ENCODE data around the gene LTF. TPM values are rescaled to one million over a fixed set of nuclear protein-coding genes. Genes with fewer than 3 reads are reported as not detected.
"Not testable (repeated sequence)": the region's sequence is repeated elsewhere in the genome, so short reads cannot be mapped to it uniquely, and the experiment has no call there.

LTF gene
- total RNA-seq, 1 donor from 2014 or later = 3.7 TPM

DNA sequence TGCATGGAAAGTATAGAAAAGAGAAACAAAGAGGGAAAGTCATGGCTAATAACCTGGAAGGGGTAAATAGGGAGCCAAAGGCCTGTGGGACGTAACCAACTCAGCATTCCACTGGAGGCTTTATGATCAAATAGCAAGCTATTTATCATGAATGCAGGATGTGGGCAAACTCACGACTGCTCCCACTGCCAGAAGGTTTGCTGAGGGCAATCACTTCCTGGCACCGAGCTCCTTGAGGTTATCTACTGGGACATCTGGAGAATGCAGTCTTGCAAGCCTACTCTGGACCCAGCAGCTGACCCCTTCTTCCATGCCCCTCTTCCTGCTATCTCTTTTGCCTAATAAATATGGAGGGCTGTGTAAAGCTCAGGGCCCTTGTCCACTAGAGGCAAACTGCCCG is 38.2 kb downstream of the LTF start:
- DNase-seq; intact Hi-C loops (cut with micrococcal nuclease); ATAC-seq: not testable (repeated sequence)

DNA sequence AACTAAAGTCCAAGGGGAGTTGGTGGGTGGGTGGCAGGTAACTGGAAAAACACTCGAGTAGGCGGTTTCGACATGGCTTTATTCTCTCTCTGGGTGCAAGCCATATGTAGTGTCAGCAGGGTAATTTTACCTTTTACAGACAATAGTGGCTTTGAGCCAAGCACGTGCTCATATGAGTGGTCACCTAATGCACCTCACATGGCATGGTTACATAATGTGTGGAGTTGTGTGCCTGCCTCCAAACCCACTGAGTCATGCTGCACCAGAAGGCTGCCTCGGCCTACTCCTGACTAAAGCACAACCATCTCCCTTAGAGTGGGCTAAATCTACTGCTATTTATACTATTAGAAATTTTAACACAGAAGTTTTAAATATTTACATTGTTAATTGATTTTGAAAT is 41.1 kb downstream of the LTF start:
- intact Hi-C loops (cut with micrococcal nuclease) = no loop called here
- ATAC-seq = no peak
- no peak for DNase-seq

DNA sequence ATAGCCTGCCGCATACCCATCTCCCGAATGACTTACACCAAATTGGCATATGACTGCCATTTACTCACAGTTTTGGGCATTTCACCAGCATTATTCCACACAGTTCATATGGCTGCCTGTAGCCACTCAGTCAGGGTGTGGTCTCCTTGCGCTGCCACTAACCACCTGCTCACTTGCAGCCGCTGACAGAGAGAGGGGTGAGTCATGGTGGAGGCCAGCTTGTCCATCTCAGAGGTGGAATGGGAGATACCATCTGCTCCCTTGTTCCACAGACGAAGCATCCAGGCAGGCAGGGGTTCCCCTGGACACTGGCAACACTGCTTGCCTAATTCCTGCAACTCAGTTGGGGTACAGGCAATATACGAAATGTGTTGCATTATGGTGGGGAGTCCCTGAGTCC is 42.1 kb downstream of the LTF start:
- no peak for ATAC-seq
- no peak for DNase-seq
- intact Hi-C loops (cut with micrococcal nuclease) = no loop called here

GRCh38 chr3:46420931-46421330 is 43.8 kb downstream of the LTF start:
- intact Hi-C loops (cut with micrococcal nuclease) = no loop called here
- ATAC-seq = no peak
- no peak for DNase-seq

DNA sequence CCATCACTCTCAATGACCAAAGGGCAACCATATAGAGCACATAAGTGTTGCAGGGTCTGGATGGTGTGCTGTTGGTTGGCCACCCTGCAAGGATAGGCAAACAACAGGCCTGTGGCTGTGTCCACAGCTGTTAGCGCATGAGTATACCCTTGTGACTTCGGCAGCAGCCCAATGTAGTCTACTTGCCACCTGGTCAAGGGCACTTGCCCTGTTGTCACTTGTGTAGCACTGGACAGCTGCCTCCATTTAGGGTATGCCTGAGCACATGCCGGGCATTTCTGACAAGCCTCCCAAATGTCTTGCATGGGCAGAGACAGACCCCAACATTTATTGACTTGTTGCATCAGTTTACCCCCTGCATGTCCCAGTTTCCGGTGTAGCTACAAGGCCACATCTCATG is 44.9 kb downstream of the LTF start:
- ATAC-seq (no peak), DNase-seq (no peak)
- intact Hi-C loops (cut with micrococcal nuclease) = no loop called here

GRCh38 chr3:46417841-46418611 is 46.7 kb downstream of the LTF start:
- ATAC-seq = no peak

GRCh38 chr3:46416811-46417510 is 47.7 kb downstream of the LTF start:
- ATAC-seq = peak; percentile 74
- intact Hi-C loops (cut with micrococcal nuclease) = no loop called here

More at GRCh38 chr3:46417841-46418611, 46.7 kb downstream of the LTF start:
- intact Hi-C loops (cut with micrococcal nuclease) = no loop called here
- no peak for DNase-seq

DNA sequence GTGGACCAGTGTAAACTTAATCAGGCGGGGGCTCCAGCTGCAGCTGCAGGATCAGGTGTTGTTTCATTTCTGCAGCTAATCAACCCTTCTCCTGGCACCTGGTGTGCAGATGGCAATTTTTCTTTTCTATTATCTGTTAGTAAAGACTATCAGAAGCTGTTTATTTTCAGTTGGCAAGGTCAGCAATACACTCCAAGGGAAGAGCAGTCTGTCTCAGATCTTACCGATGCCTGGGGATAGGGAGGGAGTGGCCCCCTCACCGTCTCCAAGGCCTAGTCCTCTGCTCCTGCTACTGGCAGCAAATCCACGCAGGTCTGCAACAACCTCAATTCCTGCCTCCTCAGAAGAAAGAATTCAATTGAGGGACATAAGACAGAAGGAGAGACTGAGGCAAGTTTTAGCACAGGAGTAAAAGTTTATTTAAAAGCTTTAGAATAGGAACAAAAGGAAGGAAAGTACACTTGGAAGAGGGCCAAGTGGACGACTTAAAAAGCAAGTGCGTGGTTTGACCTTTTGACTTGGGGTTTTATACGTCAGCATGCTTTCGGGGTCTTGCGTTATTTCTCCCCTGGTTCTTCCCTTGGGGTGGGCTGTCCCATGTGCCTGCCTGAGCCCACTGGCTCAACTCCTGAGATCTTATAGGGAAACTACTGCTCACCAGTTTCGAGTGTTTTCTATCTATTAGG is 48.4 kb downstream of the LTF start:
- no peak for ATAC-seq

More at GRCh38 chr3:46416811-46417510, 47.7 kb downstream of the LTF start:
- no peak for DNase-seq

DNA sequence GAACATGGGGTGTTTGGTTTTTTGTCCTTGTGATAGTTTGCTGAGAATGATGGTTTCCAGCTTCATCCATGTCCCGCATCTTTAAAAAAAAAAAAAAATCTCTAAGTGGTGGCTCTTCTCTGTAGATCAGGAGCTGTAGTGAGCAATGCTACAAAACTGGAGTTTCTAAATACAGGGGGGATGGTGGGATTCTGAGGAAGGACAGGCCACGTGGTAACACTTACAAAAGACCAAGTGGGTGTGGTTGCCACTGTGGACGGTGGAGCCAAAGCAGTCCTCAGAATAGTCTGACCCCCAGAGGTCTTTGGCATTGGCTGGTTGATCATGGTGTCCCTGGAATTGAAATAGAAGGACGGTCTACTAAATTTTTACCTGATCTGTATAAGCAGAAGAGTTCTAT is 50.0 kb downstream of the LTF start:
- intact Hi-C loops (cut with micrococcal nuclease) = no loop called here
- ATAC-seq = no peak
- DNase-seq = no peak

More for the DNA sequence above, 48.4 kb downstream of the LTF start:
- no peak for DNase-seq
- intact Hi-C loops (cut with micrococcal nuclease) = no loop called here

GRCh38 chr3:46413951-46414350 is 50.8 kb downstream of the LTF start:
- ATAC-seq = no peak
- DNase-seq = no peak
- intact Hi-C loops (cut with micrococcal nuclease) = no loop called here

GRCh38 chr3:46412786-46413298 is 51.9 kb downstream of the LTF start:
- ATAC-seq = peak; percentile 40
- intact Hi-C loops (cut with micrococcal nuclease) = no loop called here
- DNase-seq = no peak

DNA sequence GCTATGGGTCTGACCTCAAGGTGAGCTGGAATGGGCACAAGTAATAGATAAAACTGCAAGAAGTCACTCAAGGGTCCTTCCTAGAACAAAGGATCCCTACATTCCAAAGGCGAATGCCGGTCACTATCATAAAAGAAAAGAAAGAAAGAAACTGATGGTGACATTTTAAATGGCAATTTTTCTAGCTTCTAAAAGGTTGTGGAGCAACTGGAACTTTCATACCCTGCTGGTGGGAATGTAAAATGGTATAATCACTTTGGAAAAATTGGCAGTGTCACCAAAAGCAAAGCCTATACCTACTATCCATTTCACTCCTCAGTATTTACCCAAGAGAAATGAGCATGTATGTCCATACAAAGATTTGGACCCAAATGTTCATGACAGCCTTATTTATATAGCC is 53.4 kb downstream of the LTF start:
- DNase-seq (no peak), ATAC-seq (no peak)
- intact Hi-C loops (cut with micrococcal nuclease) = no loop called here

DNA sequence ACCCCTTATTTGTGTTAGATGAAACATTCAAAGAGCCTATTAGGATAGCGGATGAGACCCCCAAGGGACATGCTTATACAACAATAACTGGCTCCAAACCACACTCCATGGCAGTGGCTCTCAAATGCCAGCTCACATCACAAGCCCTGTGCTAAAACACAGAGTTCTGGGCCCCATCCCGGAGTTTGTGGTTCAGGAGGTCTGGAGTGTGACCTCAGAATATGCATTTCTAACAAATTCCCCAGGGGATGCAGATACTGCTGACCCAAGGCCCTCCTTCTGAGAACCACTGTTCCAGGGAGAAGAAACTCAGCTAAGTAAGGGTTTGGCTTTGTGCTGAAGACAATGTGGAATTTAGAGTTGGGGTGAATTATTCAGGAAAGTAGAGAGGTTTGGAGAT is 54.0 kb downstream of the LTF start:
- intact Hi-C loops (cut with micrococcal nuclease) = no loop called here
- ATAC-seq = no peak
- DNase-seq = no peak

DNA sequence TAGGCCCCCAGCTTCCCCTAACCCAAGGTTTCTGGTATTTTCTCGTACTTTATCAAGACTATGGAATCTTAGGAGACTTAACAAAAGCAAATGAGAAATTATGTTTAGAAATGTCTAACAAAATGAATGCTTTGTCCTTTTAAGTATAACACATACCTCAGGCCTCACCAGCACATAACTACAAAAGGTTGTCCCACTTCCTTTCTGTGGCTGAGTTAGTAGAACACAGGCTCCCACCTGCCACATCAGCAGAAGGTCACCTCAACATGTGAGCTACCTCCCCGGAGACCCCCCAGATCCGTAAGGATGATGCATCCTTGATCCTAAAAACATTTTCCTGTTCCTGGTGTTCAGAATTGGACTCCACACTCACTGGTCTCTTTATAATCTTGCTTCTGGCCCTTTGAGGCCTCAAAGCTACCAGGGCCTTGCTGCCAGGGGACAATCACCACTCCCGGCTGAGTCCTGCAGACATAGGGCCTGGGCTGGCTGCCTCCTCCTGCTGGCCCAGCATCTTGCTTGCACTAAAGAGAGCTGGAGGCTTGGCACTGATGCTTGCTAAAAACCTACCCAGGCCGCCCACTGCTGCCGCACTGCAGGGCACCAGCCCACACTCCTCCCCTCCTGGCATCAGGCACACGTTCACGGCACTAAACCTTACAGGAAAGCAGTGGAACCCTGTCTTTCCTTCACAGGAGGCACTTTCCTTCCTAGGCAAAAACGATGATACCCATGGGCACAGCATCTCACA is 54.8 kb downstream of the LTF start:
- peak; percentile 61 for DNase-seq
- intact Hi-C loops (cut with micrococcal nuclease) = no loop called here
- ATAC-seq = peak; percentile 35

DNA sequence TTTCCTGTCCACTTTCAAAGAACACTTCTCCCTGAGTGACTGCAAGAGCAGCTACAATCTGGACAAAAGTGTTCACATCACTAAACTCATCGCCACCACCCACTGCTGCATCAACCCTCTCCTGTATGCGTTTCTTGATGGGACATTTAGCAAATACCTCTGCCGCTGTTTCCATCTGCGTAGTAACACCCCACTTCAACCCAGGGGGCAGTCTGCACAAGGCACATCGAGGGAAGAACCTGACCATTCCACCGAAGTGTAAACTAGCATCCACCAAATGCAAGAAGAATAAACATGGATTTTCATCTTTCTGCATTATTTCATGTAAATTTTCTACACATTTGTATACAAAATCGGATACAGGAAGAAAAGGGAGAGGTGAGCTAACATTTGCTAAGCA is 55.9 kb downstream of the LTF start:
- intact Hi-C loops (cut with micrococcal nuclease) = no loop called here
- no peak for ATAC-seq

DNA sequence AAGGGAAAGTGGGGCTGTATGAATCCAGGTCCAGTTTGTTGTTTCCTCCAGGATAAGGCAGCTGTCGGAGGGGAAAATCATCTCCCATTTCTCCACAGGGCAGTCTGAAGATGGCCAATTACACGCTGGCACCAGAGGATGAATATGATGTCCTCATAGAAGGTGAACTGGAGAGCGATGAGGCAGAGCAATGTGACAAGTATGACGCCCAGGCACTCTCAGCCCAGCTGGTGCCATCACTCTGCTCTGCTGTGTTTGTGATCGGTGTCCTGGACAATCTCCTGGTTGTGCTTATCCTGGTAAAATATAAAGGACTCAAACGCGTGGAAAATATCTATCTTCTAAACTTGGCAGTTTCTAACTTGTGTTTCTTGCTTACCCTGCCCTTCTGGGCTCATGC is 56.7 kb downstream of the LTF start:
- intact Hi-C loops (cut with micrococcal nuclease) = no loop called here
- peak; percentile 76 for ATAC-seq
- no peak for DNase-seq

More for the DNA sequence above, 55.9 kb downstream of the LTF start:
- DNase-seq = no peak

DNA sequence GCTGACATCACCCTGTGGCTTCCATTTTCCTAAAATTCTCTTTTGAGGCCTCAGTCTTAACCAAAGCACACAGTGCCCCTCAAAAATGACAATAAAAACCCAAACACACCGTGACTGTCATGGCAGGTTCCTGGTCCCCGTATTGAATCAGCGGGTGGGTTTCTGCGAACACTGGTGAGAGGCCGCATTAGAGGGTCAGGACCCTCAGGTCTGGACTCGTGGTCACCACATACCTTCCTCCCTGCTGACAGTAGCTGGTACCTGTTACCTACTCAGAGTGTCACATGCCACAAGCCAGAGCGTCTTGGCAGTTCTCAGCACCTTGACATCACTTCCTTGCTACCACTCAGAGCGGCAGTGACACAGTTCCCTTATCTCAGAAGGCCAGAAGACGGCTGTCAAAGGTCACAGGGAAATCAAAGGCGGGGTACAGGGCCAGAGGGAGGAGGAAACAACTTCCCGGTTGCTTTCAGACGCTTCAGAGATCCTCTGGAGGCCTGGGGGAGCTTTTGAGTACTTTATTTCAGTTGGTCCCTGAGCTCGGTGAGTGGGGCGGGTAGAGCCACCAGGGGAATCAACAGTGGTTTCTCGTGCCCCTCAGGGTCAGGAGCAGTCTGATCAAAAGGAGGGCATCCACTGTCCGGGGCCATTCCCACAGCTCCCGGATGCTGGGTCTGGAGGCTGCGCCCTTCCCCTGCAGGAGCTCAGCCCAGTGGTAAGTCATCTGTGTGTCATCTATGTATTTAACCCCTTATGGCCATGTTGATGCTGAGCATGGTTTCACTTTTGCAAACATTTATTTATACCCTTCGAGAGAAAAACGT is 57.7 kb downstream of the LTF start, which contains the start of the genes CCR5AS and CCRL2:
CCR5AS (minus strand) TSS at position 279 of the 824 bp plus-strand sequence.
CCRL2 (plus strand) TSS at position 472 of the 824 bp plus-strand sequence. CDS start 821 bp downstream, outside the sequence.
- intact Hi-C loops (cut with micrococcal nuclease) = no loop called here
- DNase-seq (peak; percentile 44), ATAC-seq (peak; percentile 70)

DNA sequence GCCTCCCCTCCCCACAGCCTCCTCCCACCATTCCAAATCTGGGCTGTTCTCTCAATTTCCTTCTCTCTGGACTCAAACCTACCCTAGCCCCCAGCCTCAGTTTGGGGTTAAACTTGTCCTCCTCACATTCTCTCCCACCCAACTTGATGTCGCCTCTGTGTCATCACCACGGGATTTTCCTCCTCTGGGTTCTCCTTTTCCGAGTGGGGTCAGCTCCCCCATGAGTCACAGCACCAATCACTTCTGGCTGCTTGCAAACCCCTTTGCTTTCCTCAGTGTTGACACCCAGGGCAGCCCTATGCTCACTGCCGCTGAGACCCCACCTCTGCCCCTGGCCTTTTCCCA is 58.3 kb downstream of the LTF start:
- DNase-seq = no peak
- no peak for ATAC-seq
- intact Hi-C loops (cut with micrococcal nuclease) = no loop called here
